Osteoblast (primary cell): Measurements from ENCODE around the gene PIK3AP1. TPM values are rescaled to one million over a fixed set of nuclear protein-coding genes. Genes with fewer than 3 reads are reported as not detected.
"Not testable (repeated sequence)": the region's sequence is repeated elsewhere in the genome, so short reads cannot be mapped to it uniquely, and the experiment has no call there.

Experiments used
- DNase-seq: peaks from one replicate; pipeline ENCODE4 v3.0.0; 2011; ENCODE audit warnings: low spot score, mixed read lengths; ENCODE audit not compliant: insufficient read length; ENCODE audit errors: missing footprints
- H2AFZ ChIP-seq: 2 replicates; pipeline ENCODE4 v1.6.0; 2011; ENCODE audit warnings: mild to moderate bottlenecking, low read length
- H3K27ac ChIP-seq: 2 replicates; pipeline ENCODE4 v1.5.1; 2011; ENCODE audit warnings: mild to moderate bottlenecking, low read depth, low read length, moderate library complexity
- H3K27me3 ChIP-seq: 2 replicates; pipeline ENCODE4 v1.6.0; 2012; ENCODE audit warnings: mild to moderate bottlenecking, control low read depth, inconsistent platforms, low read length, moderate library complexity; ENCODE audit not compliant: insufficient read depth
- H3K36me3 ChIP-seq: 2 replicates; pipeline ENCODE4 v1.5.1; 2011; ENCODE audit warnings: mild to moderate bottlenecking, low read length, control low read depth, moderate library complexity; ENCODE audit not compliant: insufficient read depth
- H3K4me1 ChIP-seq: 2 replicates; pipeline ENCODE4 v1.5.1; 2011; ENCODE audit warnings: mild to moderate bottlenecking, low read length, control low read depth, moderate library complexity; ENCODE audit not compliant: insufficient read depth
- H3K4me2 ChIP-seq: 2 replicates; pipeline ENCODE4 v1.6.0; 2011; ENCODE audit warnings: mild to moderate bottlenecking, low read length; ENCODE audit not compliant: insufficient read depth
- H3K4me3 ChIP-seq: fragments of 200-600 bp; sonication (generic); 3 replicates; pipeline ENCODE4 v1.5.1; 2012; ENCODE audit warnings: mild to moderate bottlenecking, low read length, inconsistent platforms; ENCODE audit not compliant: insufficient read depth
- H3K79me2 ChIP-seq: 2 replicates; pipeline ENCODE4 v1.6.0; 2012; ENCODE audit warnings: mild to moderate bottlenecking, low read length, control low read depth, inconsistent platforms; ENCODE audit not compliant: insufficient read depth
- H3K9me3 ChIP-seq: 2 replicates; pipeline ENCODE4 v1.5.1; 2011; ENCODE audit warnings: low read depth, low read length, control low read depth
- H4K20me1 ChIP-seq: 2 replicates; pipeline ENCODE4 v1.6.0; 2012; ENCODE audit warnings: mild to moderate bottlenecking, low read length, control low read depth; ENCODE audit not compliant: insufficient read depth
- total RNA-seq: library from RNA; depleted of rRNA; stranded (reverse); fragments of >200 nt; gene quantifications from 2 replicates; pipeline ENCODE4 v1.2.3, GENCODE V29; 2012
- TF ChIP-seq, protein P1 (sequence below): IDR thresholded peaks from 2 replicates; pipeline ENCODE4 v1.5.1; 2011; ENCODE audit warnings: mild to moderate bottlenecking, low read depth, low read length, moderate library complexity; ENCODE audit errors: extremely low read depth

PIK3AP1 gene
- total RNA-seq, 1 donor: 0.36 TPM

DNA sequence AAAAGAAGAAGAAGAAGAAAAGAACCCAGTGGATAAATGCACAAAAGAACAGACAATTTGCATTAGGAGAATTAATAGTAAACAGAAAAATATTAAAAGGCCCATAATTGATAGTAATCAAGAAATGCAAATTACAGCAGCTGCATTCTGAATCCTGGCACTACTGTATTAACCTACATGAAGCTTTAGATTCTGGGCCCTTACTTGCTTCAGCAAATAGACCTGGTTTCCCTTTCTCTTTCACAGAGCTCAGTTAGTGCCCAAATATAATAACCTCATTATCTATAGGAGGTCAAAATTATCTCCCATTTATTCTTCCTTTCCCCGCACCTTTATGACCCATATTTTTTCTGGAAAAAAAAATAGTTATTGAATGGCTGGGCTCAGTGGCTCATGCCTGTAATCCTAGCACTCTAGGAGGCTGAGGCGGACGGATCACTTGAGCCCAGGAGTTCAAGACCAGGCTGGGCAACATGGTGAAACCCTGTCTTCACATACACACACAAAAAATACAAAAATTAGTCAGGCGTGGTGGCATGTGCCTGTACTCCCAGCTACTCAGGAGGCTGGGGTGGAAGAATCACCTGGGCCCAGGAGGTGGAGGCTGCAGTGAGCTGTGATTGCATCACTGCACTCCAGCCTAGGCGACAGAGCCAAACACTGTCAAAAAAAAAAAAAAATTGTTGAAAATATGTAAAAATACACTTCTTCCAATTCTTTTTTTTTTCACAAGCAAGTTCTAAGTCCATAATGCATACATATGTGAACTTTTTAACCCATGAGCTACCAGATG is 36.0 kb upstream of the PIK3AP1 start:
- no peak overlapping the region for H3K27ac ChIP-seq
- H4K20me1 ChIP-seq: no peaks in the 10 kb centered on the region
- no peaks in the 10 kb centered on the region for H3K79me2 ChIP-seq
- peaks cover 4% of the 10 kb centered on the region for H3K27me3 ChIP-seq
- no peak overlapping the region for H2AFZ ChIP-seq
- no peaks in the 10 kb centered on the region for H3K4me1 ChIP-seq
- no peak overlapping the region for H3K4me2 ChIP-seq
- H3K4me3 ChIP-seq: no peak overlapping the region
- H3K36me3 ChIP-seq: no peaks in the 10 kb centered on the region
- H3K9me3 ChIP-seq: no peaks in the 10 kb centered on the region
- DNase-seq: no peak
- TF ChIP-seq, protein P1, sequence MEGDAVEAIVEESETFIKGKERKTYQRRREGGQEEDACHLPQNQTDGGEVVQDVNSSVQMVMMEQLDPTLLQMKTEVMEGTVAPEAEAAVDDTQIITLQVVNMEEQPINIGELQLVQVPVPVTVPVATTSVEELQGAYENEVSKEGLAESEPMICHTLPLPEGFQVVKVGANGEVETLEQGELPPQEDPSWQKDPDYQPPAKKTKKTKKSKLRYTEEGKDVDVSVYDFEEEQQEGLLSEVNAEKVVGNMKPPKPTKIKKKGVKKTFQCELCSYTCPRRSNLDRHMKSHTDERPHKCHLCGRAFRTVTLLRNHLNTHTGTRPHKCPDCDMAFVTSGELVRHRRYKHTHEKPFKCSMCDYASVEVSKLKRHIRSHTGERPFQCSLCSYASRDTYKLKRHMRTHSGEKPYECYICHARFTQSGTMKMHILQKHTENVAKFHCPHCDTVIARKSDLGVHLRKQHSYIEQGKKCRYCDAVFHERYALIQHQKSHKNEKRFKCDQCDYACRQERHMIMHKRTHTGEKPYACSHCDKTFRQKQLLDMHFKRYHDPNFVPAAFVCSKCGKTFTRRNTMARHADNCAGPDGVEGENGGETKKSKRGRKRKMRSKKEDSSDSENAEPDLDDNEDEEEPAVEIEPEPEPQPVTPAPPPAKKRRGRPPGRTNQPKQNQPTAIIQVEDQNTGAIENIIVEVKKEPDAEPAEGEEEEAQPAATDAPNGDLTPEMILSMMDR: no peak

DNA sequence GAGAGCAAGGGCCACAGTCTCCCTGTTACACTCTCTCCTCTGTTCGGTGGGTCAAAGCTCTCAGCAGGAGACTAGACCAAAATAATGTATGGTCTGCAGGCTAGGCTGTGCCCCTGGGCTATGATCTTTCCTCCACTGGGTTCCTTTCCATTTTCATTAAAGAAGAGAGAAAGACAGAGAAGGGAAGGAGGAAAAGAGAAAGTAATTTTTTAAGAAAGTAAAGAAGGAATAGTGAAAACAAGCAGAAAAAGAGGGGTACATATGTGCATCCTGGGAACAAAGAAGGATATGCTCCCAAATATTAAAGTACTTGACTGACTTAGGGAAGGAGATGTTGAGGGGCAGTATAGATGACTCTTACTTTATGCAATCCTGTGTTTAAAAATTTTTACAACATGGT is 33.6 kb upstream of the PIK3AP1 start:
- Histone ChIP-seq H3K4me1 (no peaks in the 10 kb centered on the region), H3K4me2 (no peak overlapping the region), H3K4me3 (no peak overlapping the region), H3K9me3 (no peaks in the 10 kb centered on the region), H3K27ac (no peak overlapping the region), H3K27me3 (peaks cover 4% of the 10 kb centered on the region), H3K79me2 (no peaks in the 10 kb centered on the region), H4K20me1 (no peaks in the 10 kb centered on the region), H2AFZ (no peak overlapping the region), H3K36me3 (no peaks in the 10 kb centered on the region)
- TF ChIP-seq, protein P1: no peak
- no peak for DNase-seq

DNA sequence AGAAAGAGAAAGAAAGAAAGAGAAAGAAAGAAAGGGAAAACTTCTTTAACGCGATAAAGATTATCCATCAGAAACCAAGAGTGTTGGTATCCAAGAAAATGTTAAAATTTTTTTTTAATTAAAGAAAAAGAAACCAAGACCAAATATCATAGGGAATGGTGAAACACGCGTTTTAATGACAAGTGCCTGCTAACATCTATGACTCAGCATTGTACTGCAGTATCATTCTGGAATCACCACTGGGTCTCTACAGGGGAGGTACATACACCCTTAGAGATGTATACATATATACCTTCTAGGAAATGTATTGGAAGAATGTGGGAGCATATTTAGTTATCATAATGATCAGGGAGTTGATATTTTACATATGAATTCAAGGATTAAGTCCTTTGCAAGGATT is 32.1 kb upstream of the PIK3AP1 start:
- H3K36me3 ChIP-seq: no peaks in the 10 kb centered on the region
- H3K4me1 ChIP-seq: no peaks in the 10 kb centered on the region
- no peak overlapping the region for H3K4me3 ChIP-seq
- H3K9me3 ChIP-seq: no peaks in the 10 kb centered on the region
- TF ChIP-seq, protein P1: no peak
- no peak overlapping the region for H3K27ac ChIP-seq
- H3K4me2 ChIP-seq: no peak overlapping the region
- H3K27me3 ChIP-seq: peaks cover 4% of the 10 kb centered on the region
- no peaks in the 10 kb centered on the region for H3K79me2 ChIP-seq
- no peak overlapping the region for H2AFZ ChIP-seq
- H4K20me1 ChIP-seq: no peaks in the 10 kb centered on the region
- DNase-seq: no peak

DNA sequence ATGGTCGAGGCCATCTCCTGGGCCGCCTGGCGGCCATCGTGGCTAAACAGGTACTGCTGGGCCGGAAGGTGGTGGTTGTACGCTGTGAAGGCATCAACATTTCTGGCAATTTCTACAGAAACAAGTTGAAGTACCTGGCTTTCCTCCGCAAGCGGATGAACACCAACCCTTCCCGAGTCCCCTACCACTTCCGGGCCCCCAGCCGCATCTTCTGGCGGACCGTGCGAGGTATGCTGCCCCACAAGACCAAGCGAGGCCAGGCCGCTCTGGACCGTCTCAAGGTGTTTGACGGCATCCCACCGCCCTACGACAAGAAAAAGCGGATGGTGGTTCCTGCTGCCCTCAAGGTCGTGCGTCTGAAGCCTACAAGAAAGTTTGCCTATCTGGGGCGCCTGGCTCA is 30.0 kb upstream of the PIK3AP1 start:
- H3K36me3 ChIP-seq, H3K4me1 ChIP-seq, H3K4me3 ChIP-seq, H4K20me1 ChIP-seq, DNase-seq, H3K79me2 ChIP-seq, H3K4me2 ChIP-seq, H2AFZ ChIP-seq, H3K9me3 ChIP-seq, H3K27me3 ChIP-seq, H3K27ac ChIP-seq: not testable (repeated sequence)
